ENCODE data around the gene ABCC10.
"Not testable (repeated sequence)": the region's sequence is repeated elsewhere in the genome, so short reads cannot be mapped to it uniquely, and the experiment has no call there.

Gene ABCC10

GRCh38 chr6:43407296-43407695 lies 20.0 kb upstream of the ABCC10 start:
- DNase-seq (ENCODE audit: low spot score), result no peak

- DNase-seq (ENCODE audit: low spot score), result no peak
Observed at GRCh38 chr6:43408259-43408658, 19.1 kb upstream of the ABCC10 start.

DNA sequence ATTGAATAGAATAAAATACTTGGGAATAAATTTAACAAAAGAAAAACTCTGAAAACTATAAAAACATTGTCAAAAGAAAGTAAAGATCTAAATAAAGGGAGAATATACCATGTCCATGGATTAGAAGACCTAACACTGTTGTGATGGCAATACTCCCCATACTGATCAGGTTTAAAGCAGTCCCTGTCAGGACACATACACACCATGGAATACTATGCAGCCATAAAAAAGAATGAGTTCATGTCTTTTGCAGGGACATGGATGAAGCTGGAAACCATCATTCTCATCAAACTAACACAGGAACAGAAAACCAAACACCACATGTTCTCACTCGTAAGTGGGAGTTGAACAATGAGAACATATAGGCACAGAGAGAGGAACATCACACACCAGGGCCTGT lies 16.6 kb upstream of the ABCC10 start:
- not testable (repeated sequence) for DNase-seq (ENCODE audit: low spot score)

DNA sequence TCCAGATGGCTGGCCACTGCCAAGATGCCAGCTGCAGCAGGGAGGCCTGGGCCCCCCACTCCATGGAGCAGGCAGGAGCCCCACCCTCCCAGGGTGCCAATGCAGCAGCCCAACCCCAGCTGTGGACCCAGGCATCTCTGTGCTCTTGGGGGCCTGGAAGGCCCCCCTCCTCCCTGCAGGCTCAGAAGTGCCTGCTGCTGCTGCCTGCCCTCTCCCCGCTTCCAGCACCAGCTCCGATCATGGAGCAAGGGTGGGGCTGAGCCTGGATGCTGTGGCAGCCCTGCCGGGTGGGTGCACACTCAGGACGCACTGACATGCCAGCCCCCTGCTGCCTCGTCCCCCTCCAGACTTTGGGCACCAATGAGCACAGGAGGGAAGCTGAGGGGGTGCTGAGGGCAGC lies 14.8 kb upstream of the ABCC10 start:
- no peak for DNase-seq (ENCODE audit: low spot score)

DNA sequence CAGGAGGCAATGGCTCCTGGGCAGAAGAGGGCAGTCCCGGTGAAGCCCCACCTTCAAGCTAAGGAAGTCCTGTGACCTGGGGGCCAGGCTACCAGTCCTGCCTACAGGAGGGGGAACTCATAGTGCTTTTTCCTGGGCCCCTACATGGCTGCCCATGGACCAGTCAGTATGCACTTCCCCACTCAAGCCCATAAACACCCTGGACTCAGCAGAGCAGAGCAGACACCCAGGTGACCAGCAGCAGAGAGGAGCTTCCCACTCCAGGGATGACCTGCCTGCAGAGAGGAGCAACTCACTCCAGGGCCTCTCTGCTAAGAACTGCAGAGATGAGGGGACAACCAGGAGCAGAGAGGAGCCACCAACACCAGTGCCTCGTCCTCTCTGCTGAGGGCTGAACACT lies 14.3 kb upstream of the ABCC10 start:
- DNase-seq (ENCODE audit: low spot score), result no peak

GRCh38 chr6:43415275-43415674 lies 12.1 kb upstream of the ABCC10 start:
- DNase-seq (ENCODE audit: low spot score), result not testable (repeated sequence)

DNA sequence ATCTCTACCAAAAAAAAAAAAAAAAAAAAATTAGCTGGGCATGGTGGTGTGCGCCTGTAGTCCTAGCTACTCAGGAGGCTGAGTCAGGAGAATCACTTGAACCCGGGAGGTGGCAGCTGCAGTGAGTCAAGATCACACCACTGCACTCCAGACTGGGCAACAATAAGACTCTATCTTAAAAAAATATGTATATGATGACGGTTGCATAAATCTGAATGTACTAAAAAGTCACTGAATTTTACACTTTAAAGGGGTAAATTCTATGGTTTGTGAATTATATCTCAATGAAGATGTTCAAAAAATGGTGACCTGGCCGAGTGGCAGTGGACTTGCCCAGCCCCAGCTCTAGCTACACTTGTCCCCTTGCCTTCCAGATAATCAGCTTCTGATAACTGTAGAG lies 10.4 kb upstream of the ABCC10 start:
- DNase-seq (ENCODE audit: low spot score), result no peak

- DNase-seq (ENCODE audit: low spot score), result no peak
Observed at GRCh38 chr6:43420012-43420709, 7.2 kb upstream of the ABCC10 start.

DNA sequence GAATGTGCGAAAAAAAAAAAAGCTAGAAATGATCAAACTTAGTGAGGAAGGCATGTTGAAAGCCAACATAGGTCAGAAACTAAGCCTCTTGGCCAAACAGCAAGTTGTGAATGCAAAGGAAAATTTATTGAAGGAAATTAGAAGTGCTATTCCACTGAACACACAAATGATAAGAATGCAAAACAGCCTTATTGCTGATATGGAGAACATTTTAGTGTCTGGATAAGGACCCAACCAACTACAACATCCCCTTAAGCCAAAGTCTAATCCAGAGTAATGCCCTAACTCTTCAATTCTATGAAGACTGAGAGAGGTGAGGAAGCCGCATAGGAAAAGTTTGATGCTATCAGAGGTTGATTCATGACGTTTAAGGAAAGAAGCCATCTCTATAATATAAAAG lies 5.5 kb upstream of the ABCC10 start:
- DNase-seq (ENCODE audit: low spot score), result no peak

DNA sequence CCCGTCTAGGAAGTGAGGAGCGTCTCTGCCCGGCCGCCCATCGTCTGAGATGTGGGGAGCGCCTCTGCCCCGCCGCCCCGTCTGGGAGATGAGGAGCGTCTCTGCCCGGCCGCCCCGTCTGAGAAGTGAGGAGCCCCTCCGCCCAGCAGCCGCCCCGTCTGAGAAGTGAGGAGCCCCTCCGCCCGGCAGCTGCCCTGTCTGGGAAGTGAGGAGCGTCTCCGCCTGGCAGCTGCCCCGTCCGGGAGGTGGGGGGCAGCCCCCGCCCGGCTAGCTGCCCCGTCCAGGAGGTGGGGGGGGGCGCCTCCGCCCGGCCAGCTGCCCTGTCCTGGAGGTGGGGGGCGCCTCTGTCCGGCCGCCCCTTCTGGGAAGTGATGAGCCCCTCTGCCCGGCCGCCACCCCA lies 2.3 kb upstream of the ABCC10 start:
- not testable (repeated sequence) for DNase-seq (ENCODE audit: low spot score)

GRCh38 chr6:43426928-43427405 lies 374 bp upstream of the ABCC10 start:
- no peak for DNase-seq (ENCODE audit: low spot score)

GRCh38 chr6:43428112-43428570 lies 800 bp downstream of the ABCC10 start:
- no peak for DNase-seq (ENCODE audit: low spot score)

DNA sequence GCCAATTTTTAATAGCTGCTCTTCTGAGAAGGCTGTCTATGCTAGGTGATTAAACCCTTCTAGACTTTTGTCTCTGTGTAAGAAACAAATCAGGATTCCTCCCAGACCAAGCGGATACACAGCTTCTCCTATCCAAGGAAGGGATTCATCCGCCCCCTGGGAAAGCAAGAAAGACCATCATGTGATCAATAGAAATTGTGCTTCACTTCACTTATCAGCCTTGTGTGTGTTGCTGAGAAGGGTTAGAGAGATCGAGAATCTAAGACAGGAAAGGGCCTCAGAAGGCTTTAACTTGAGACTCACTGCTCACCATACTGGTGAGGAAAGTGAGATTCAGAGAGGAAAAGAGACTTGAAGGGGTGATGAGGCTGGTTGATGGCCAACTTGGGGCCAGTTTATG lies 1.5 kb downstream of the ABCC10 start:
- DNase-seq (ENCODE audit: low spot score), result no peak

- no peak for DNase-seq (ENCODE audit: low spot score)
Observed at GRCh38 chr6:43432009-43432945, 4.9 kb downstream of the ABCC10 start.

DNA sequence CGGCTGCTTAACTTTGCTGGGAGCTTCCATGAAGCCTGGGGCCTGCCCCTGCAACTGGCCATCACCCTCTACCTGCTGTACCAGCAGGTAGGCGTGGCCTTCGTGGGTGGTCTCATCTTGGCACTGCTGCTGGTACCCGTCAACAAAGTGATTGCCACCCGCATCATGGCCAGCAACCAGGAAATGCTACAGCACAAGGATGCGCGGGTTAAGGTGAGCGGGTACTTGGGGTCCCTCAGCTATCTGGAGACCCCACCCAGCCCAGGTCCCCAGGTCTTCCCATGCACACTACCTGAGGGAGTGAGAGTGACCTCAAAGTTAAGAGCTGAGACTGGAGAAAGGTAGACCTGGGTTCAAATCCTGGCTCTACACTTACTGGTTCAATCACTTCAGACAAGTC lies 5.8 kb downstream of the ABCC10 start:
- no peak for DNase-seq (ENCODE audit: low spot score)

GRCh38 chr6:43434001-43434840 lies 6.9 kb downstream of the ABCC10 start:
- no peak for DNase-seq (ENCODE audit: low spot score)

DNA sequence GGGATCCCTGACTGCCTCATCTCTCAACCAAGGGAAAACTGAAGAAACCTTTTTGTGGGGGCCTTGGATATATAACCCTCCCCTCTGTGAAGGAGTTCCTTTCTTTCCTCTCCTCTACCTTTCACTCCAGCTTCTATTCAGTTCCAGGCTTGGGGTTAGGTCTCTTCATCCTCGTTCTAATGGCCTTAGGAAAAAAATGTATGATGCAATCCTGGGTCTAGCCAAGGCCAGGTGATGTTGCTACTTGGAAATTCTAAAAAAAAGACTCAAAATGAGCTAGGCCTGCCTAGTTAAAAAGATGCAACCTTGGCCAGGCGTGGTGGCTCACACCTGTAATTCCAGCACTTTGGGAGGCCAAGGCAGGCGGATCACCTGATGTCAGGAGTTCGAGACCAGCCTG lies 7.6 kb downstream of the ABCC10 start:
- DNase-seq (ENCODE audit: low spot score), result no peak

GRCh38 chr6:43435682-43436437 lies 8.5 kb downstream of the ABCC10 start:
- no peak for DNase-seq (ENCODE audit: low spot score)

GRCh38 chr6:43436577-43437282 lies 9.4 kb downstream of the ABCC10 start:
- DNase-seq (ENCODE audit: low spot score), result no peak

- no peak for DNase-seq (ENCODE audit: low spot score)
Observed at GRCh38 chr6:43437700-43438099, 10.4 kb downstream of the ABCC10 start.

- DNase-seq (ENCODE audit: low spot score), result no peak
Observed at GRCh38 chr6:43442935-43443334, 15.6 kb downstream of the ABCC10 start.
